GM23338 (cell line): ENCODE measurements around the gene GRB14. TPM values are rescaled to one million over a fixed set of nuclear protein-coding genes. Genes with fewer than 3 reads are reported as not detected.

ENCODE experiments used
- ATAC-seq: fragments of 200-7000 bp; cut with Tn5 transposase; 3 replicates; pipeline ENCODE4 v1.9.1; 2020
- DNase-seq: peaks from one replicate; pipeline ENCODE4 v3.0.0-alpha.2; 2015; ENCODE audit warnings: low spot score
- H2AFZ ChIP-seq: fragments of 200-600 bp; sonication (generic); 2 replicates; pipeline ENCODE4 v1.8.0; 2016; ENCODE audit warnings: antibody characterized with exemption, mild to moderate bottlenecking, moderate library complexity
- H3F3A ChIP-seq: fragments of 200-600 bp; sonication (generic); replicated peaks from 2 replicates; pipeline ENCODE4 v1.8.0; 2017; ENCODE audit warnings: antibody characterized with exemption, mixed run types, low read depth
- H3K27ac ChIP-seq: fragments of 200-600 bp; sonication (generic); 2 replicates; pipeline ENCODE4 v1.6.1; 2016; ENCODE audit warnings: low read depth
- H3K27me3 ChIP-seq: fragments of 200-600 bp; sonication (generic); 2 replicates; pipeline ENCODE4 v1.8.0; 2016; ENCODE audit warnings: mild to moderate bottlenecking, mixed run types, moderate library complexity; ENCODE audit not compliant: insufficient read depth
- H3K36me3 ChIP-seq: fragments of 200-600 bp; sonication (generic); 2 replicates; pipeline ENCODE4 v1.8.0; 2016; ENCODE audit warnings: mild to moderate bottlenecking; ENCODE audit not compliant: insufficient read depth
- H3K4me1 ChIP-seq: fragments of 200-600 bp; sonication (generic); 2 replicates; pipeline ENCODE4 v1.8.0; 2016; ENCODE audit warnings: mild to moderate bottlenecking, moderate library complexity; ENCODE audit not compliant: insufficient read depth
- H3K4me2 ChIP-seq: fragments of 200-600 bp; sonication (generic); 2 replicates; pipeline ENCODE4 v1.7.1; 2017; ENCODE audit warnings: mixed run types
- H3K4me3 ChIP-seq: fragments of 200-600 bp; sonication (generic); 2 replicates; pipeline ENCODE4 v1.6.1; 2016; ENCODE audit warnings: mixed run types
- H3K79me2 ChIP-seq: fragments of 200-600 bp; sonication (generic); replicated peaks from 2 replicates; pipeline ENCODE4 v1.8.0; 2017; ENCODE audit warnings: mild to moderate bottlenecking; ENCODE audit not compliant: insufficient read depth
- H3K9me2 ChIP-seq: fragments of 200-600 bp; sonication (generic); 2 replicates; pipeline ENCODE4 v1.8.0; 2017; ENCODE audit not compliant: insufficient read depth
- H4K20me1 ChIP-seq: fragments of 200-600 bp; sonication (generic); replicated peaks from 2 replicates; pipeline ENCODE4 v1.8.0; 2017; ENCODE audit warnings: mild to moderate bottlenecking; ENCODE audit not compliant: insufficient read depth
- H3K27ac Mint-ChIP-seq: 2 replicates; pipeline ENCODE4 v1.8.0; 2020; ENCODE audit warnings: inconsistent platforms, mild to moderate bottlenecking, moderate library complexity, mixed read lengths
- H3K27me3 Mint-ChIP-seq: 3 replicates; pipeline ENCODE4 v1.8.0; 2022; ENCODE audit warnings: low read depth, mild to moderate bottlenecking, moderate library complexity, mixed read lengths, inconsistent platforms; ENCODE audit not compliant: insufficient read depth, poor library complexity
- H3K36me3 Mint-ChIP-seq: 3 replicates; pipeline ENCODE4 v1.8.0; 2021; ENCODE audit warnings: low read depth, mild to moderate bottlenecking, inconsistent platforms, moderate library complexity, mixed read lengths
- H3K4me1 Mint-ChIP-seq: 3 replicates; pipeline ENCODE4 v1.8.0; 2020; ENCODE audit warnings: mild to moderate bottlenecking, inconsistent platforms, mixed read lengths
- H3K4me3 Mint-ChIP-seq: 3 replicates; pipeline ENCODE4 v1.8.0; 2021; ENCODE audit warnings: moderate library complexity, mild to moderate bottlenecking, inconsistent platforms, mixed read lengths
- H3K9me3 Mint-ChIP-seq: 3 replicates; pipeline ENCODE4 v1.8.0; 2020; ENCODE audit warnings: moderate library complexity, mild to moderate bottlenecking, inconsistent platforms, mixed read lengths
- CREB1 ChIP-seq: fragments of 250-450 bp; sonication (Bioruptor Pico); IDR thresholded peaks from 2 replicates; pipeline ENCODE4 v1.5.0; 2020; ENCODE audit warnings: low read depth, mild to moderate bottlenecking, moderate library complexity
- EZH2 ChIP-seq: fragments of 200-600 bp; sonication (generic); IDR thresholded peaks from one replicate; pipeline ENCODE4 v1.8.0; 2017; ENCODE audit warnings: antibody characterized with exemption, mild to moderate bottlenecking, low read depth; ENCODE audit not compliant: unreplicated experiment
- EZH2phosphoT487 ChIP-seq: fragments of 200-600 bp; sonication (generic); IDR thresholded peaks from one replicate; pipeline ENCODE4 v1.8.1; 2018; ENCODE audit warnings: antibody characterized with exemption; ENCODE audit not compliant: unreplicated experiment
- NANOG ChIP-seq: IDR thresholded peaks from 2 replicates; pipeline ENCODE4 v1.6.1; 2016; ENCODE audit warnings: antibody characterized with exemption, borderline replicate concordance
- POLR2AphosphoS5 ChIP-seq: IDR thresholded peaks from 2 replicates; pipeline ENCODE4 v1.6.1; 2016; ENCODE audit warnings: antibody characterized with exemption, low read depth
- ZNF331 ChIP-seq: fragments of 250-450 bp; sonication (Bioruptor Pico); IDR thresholded peaks from 2 replicates; pipeline ENCODE4 v1.5.0; 2020; ENCODE audit warnings: low read depth, mild to moderate bottlenecking, moderate library complexity
- polyA plus RNA-seq: library from polyadenylated mRNA; unstranded; fragments of >200 nt; fragmentation: Nextera tagmentation; extraction: Ambion mirVana; gene quantifications from 2 replicates; pipeline ENCODE4 v1.2.1, GENCODE V29; 2016
- total RNA-seq: library from RNA; depleted of rRNA; stranded (reverse); fragments of >200 nt; shearing (Covaris generic); gene quantifications from 2 replicates; pipeline ENCODE4 v1.2.3, GENCODE V29; 2014
- TF ChIP-seq, protein P1 (sequence below): IDR thresholded peaks from one replicate; pipeline ENCODE4 v1.6.1; 2018; ENCODE audit warnings: antibody characterized with exemption; ENCODE audit not compliant: unreplicated experiment
- TF ChIP-seq, protein P2 (sequence below): fragments of 250-450 bp; sonication (Bioruptor Pico); IDR thresholded peaks from 2 replicates; pipeline ENCODE4 v1.5.0; 2020; ENCODE audit warnings: mild to moderate bottlenecking, moderate library complexity
- TF ChIP-seq, protein P3 (sequence below), 2 experiments: fragments of 200-600 bp in 1 of 2; sonication (generic) in 1 of 2; conservative IDR thresholded peaks; 2 replicates each; pipeline versions ENCODE4 v1.5.1 to v1.6.1; 2016 to 2017; ENCODE audit warnings: antibody characterized with exemption in 2 of 2, low read depth in 2 of 2, mild to moderate bottlenecking in 2 of 2, moderate library complexity in 1 of 2

GRB14 gene
- total and polyA plus RNA-seq, 2 experiments from 2014 or later, result 16.0 to 28.9 TPM

DNA sequence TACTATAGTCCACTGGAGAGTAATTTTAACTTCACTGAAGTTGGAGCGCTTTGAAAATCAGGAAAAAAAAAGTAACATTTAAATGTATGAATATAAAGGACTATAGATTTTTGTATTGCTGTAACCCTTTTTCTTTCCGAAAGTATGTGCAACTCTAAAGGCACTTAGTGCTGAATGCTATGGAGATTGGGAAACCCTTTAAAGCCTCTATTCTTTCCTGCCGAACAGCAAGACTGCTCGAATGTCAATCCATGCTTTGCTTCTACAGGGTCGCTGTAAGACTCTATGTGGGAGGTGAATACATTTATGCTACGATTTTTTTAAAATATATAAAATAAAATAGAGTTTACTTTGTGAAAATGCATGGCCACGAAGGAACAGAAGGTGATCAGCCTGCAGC lies 825 bp downstream of the GRB14 start:
- no peaks in the 10 kb centered on the region for H3K36me3 ChIP-seq
- ATAC-seq (peak; percentile 7), DNase-seq (peak; percentile 29)
- Mint-ChIP-seq H3K4me3 (peak overlapping the region; percentile 77), H3K27ac (no peak overlapping the region), H3K27me3 (peaks cover 5% of the 10 kb centered on the region), H3K4me1 (peaks cover 31% of the 10 kb centered on the region), H3K36me3 (0 out of 3 replicates have a peak, but pooled peaks cover 6% of the 10 kb centered on the region), H3K9me3 (no peaks in the 10 kb centered on the region)
- H3K4me3 ChIP-seq, result peak overlapping the region; percentile 62
- no peaks in the 10 kb centered on the region for H3F3A ChIP-seq
- H4K20me1 ChIP-seq, result no peaks in the 10 kb centered on the region; the same call in 1 of the 2 replicates
- H3K79me2 ChIP-seq, result no peaks in the 10 kb centered on the region
- TF ChIP-seq, protein P1, sequence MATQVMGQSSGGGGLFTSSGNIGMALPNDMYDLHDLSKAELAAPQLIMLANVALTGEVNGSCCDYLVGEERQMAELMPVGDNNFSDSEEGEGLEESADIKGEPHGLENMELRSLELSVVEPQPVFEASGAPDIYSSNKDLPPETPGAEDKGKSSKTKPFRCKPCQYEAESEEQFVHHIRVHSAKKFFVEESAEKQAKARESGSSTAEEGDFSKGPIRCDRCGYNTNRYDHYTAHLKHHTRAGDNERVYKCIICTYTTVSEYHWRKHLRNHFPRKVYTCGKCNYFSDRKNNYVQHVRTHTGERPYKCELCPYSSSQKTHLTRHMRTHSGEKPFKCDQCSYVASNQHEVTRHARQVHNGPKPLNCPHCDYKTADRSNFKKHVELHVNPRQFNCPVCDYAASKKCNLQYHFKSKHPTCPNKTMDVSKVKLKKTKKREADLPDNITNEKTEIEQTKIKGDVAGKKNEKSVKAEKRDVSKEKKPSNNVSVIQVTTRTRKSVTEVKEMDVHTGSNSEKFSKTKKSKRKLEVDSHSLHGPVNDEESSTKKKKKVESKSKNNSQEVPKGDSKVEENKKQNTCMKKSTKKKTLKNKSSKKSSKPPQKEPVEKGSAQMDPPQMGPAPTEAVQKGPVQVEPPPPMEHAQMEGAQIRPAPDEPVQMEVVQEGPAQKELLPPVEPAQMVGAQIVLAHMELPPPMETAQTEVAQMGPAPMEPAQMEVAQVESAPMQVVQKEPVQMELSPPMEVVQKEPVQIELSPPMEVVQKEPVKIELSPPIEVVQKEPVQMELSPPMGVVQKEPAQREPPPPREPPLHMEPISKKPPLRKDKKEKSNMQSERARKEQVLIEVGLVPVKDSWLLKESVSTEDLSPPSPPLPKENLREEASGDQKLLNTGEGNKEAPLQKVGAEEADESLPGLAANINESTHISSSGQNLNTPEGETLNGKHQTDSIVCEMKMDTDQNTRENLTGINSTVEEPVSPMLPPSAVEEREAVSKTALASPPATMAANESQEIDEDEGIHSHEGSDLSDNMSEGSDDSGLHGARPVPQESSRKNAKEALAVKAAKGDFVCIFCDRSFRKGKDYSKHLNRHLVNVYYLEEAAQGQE, result no peak
- TF ChIP-seq, protein P2, sequence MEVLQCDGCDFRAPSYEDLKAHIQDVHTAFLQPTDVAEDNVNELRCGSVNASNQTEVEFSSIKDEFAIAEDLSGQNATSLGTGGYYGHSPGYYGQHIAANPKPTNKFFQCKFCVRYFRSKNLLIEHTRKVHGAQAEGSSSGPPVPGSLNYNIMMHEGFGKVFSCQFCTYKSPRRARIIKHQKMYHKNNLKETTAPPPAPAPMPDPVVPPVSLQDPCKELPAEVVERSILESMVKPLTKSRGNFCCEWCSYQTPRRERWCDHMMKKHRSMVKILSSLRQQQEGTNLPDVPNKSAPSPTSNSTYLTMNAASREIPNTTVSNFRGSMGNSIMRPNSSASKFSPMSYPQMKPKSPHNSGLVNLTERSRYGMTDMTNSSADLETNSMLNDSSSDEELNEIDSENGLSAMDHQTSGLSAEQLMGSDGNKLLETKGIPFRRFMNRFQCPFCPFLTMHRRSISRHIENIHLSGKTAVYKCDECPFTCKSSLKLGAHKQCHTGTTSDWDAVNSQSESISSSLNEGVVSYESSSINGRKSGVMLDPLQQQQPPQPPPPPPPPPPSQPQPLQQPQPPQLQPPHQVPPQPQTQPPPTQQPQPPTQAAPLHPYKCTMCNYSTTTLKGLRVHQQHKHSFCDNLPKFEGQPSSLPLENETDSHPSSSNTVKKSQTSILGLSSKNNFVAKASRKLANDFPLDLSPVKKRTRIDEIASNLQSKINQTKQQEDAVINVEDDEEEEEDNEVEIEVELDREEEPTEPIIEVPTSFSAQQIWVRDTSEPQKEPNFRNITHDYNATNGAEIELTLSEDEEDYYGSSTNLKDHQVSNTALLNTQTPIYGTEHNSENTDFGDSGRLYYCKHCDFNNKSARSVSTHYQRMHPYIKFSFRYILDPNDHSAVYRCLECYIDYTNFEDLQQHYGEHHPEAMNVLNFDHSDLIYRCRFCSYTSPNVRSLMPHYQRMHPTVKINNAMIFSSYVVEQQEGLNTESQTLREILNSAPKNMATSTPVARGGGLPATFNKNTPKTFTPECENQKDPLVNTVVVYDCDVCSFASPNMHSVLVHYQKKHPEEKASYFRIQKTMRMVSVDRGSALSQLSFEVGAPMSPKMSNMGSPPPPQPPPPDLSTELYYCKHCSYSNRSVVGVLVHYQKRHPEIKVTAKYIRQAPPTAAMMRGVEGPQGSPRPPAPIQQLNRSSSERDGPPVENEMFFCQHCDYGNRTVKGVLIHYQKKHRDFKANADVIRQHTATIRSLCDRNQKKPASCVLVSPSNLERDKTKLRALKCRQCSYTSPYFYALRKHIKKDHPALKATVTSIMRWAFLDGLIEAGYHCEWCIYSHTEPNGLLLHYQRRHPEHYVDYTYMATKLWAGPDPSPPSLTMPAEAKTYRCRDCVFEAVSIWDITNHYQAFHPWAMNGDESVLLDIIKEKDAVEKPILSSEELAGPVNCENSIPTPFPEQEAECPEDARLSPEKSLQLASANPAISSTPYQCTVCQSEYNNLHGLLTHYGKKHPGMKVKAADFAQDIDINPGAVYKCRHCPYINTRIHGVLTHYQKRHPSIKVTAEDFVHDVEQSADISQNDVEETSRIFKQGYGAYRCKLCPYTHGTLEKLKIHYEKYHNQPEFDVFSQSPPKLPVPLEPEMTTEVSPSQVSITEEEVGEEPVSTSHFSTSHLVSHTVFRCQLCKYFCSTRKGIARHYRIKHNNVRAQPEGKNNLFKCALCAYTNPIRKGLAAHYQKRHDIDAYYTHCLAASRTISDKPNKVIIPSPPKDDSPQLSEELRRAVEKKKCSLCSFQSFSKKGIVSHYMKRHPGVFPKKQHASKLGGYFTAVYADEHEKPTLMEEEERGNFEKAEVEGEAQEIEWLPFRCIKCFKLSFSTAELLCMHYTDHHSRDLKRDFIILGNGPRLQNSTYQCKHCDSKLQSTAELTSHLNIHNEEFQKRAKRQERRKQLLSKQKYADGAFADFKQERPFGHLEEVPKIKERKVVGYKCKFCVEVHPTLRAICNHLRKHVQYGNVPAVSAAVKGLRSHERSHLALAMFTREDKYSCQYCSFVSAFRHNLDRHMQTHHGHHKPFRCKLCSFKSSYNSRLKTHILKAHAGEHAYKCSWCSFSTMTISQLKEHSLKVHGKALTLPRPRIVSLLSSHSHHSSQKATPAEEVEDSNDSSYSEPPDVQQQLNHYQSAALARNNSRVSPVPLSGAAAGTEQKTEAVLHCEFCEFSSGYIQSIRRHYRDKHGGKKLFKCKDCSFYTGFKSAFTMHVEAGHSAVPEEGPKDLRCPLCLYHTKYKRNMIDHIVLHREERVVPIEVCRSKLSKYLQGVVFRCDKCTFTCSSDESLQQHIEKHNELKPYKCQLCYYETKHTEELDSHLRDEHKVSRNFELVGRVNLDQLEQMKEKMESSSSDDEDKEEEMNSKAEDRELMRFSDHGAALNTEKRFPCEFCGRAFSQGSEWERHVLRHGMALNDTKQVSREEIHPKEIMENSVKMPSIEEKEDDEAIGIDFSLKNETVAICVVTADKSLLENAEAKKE (CRISPR knock-in tag), result no peak
- TF ChIP-seq ZNF331 (CRISPR knock-in tag), result no peak
- no peak for TF ChIP-seq POLR2AphosphoS5
- no peak for TF ChIP-seq CREB1 (CRISPR knock-in tag)
- TF ChIP-seq, protein P3, sequence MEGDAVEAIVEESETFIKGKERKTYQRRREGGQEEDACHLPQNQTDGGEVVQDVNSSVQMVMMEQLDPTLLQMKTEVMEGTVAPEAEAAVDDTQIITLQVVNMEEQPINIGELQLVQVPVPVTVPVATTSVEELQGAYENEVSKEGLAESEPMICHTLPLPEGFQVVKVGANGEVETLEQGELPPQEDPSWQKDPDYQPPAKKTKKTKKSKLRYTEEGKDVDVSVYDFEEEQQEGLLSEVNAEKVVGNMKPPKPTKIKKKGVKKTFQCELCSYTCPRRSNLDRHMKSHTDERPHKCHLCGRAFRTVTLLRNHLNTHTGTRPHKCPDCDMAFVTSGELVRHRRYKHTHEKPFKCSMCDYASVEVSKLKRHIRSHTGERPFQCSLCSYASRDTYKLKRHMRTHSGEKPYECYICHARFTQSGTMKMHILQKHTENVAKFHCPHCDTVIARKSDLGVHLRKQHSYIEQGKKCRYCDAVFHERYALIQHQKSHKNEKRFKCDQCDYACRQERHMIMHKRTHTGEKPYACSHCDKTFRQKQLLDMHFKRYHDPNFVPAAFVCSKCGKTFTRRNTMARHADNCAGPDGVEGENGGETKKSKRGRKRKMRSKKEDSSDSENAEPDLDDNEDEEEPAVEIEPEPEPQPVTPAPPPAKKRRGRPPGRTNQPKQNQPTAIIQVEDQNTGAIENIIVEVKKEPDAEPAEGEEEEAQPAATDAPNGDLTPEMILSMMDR (conservative IDR thresholded peaks at IDR 0.05; ENCODE audit: low read depth in 2 of 2), result no peak
- no peak for TF ChIP-seq EZH2
- no peak for TF ChIP-seq EZH2phosphoT487
- no peak for TF ChIP-seq NANOG
- H3K27ac ChIP-seq, result peak overlapping the region; percentile 8; the same call in 1 of the 2 replicates
- H3K27me3 ChIP-seq, result no peaks in the 10 kb centered on the region
- peaks cover 31% of the 10 kb centered on the region for H3K4me1 ChIP-seq
- peak overlapping the region; percentile 69 for H3K4me2 ChIP-seq
- H2AFZ ChIP-seq, result 0 out of 2 replicates have a peak overlapping the region, but pooled peaks have one; percentile 0
- no peaks in the 10 kb centered on the region for H3K9me2 ChIP-seq
